ENCODE results near the gene STK32C.

DNA sequence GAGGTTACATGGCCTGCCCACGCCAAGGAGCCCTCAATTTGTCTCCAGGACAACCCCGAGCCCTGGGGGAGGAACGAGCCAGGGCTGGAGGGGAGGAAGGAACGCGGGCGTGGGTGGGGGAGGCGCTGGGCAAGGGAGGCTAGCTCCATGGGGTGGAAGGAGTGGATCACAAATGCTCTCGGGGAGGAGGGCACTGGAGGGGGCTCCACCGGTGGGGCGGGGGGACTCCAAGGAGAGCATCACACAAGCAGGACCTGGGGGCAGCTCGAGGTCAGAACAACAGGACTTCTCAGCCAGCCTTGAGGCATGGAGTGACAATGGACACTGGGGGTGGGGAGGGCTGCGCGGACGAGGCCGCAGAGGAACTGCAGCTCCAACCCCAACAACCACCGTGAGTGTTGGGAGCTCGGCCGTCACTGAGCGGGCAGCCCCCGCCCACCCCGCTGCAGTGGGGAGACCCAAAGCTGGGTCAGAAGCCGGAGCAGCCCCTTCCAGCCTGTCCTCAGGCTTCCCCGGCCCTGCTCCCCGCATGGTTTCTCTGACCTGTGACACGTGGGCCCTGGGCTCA, 41.1 kb downstream of the STK32C start:
- TF ChIP-seq, protein P1, sequence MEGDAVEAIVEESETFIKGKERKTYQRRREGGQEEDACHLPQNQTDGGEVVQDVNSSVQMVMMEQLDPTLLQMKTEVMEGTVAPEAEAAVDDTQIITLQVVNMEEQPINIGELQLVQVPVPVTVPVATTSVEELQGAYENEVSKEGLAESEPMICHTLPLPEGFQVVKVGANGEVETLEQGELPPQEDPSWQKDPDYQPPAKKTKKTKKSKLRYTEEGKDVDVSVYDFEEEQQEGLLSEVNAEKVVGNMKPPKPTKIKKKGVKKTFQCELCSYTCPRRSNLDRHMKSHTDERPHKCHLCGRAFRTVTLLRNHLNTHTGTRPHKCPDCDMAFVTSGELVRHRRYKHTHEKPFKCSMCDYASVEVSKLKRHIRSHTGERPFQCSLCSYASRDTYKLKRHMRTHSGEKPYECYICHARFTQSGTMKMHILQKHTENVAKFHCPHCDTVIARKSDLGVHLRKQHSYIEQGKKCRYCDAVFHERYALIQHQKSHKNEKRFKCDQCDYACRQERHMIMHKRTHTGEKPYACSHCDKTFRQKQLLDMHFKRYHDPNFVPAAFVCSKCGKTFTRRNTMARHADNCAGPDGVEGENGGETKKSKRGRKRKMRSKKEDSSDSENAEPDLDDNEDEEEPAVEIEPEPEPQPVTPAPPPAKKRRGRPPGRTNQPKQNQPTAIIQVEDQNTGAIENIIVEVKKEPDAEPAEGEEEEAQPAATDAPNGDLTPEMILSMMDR (IDR thresholded peaks at IDR 0.05 in 4 of 5, conservative IDR thresholded peaks at IDR 0.05 in 1 of 5) = no peak
- TF ChIP-seq POLR2A (IDR thresholded peaks at IDR 0.05) = no peak

Data from gastrocnemius medialis (tissue), 4 donors.